ENCODE data around the gene DUSP9.
"Not testable (repeated sequence)": the region's sequence is repeated elsewhere in the genome, so short reads cannot be mapped to it uniquely, and the experiment has no call there.

Gene DUSP9

GRCh38 chrX:153692003-153692402 lies 45.0 kb downstream of the DUSP9 start:
- no peak for DNase-seq (ENCODE audit: low read depth)
- TF ChIP-seq, protein P1, sequence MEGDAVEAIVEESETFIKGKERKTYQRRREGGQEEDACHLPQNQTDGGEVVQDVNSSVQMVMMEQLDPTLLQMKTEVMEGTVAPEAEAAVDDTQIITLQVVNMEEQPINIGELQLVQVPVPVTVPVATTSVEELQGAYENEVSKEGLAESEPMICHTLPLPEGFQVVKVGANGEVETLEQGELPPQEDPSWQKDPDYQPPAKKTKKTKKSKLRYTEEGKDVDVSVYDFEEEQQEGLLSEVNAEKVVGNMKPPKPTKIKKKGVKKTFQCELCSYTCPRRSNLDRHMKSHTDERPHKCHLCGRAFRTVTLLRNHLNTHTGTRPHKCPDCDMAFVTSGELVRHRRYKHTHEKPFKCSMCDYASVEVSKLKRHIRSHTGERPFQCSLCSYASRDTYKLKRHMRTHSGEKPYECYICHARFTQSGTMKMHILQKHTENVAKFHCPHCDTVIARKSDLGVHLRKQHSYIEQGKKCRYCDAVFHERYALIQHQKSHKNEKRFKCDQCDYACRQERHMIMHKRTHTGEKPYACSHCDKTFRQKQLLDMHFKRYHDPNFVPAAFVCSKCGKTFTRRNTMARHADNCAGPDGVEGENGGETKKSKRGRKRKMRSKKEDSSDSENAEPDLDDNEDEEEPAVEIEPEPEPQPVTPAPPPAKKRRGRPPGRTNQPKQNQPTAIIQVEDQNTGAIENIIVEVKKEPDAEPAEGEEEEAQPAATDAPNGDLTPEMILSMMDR (IDR thresholded peaks at IDR 0.05; ENCODE audit: low read length, missing control alignments): no peak
- no peak overlapping the region for H3K4me3 ChIP-seq (replicated peaks; ENCODE audit: low read depth, low read length)

GRCh38 chrX:153692611-153693156 lies 45.7 kb downstream of the DUSP9 start:
- no peak for DNase-seq (ENCODE audit: low read depth)
- TF ChIP-seq, protein P1 (IDR thresholded peaks at IDR 0.05; ENCODE audit: low read length, missing control alignments): no peak
- no peak overlapping the region for H3K4me3 ChIP-seq (replicated peaks; ENCODE audit: low read depth, low read length)

GRCh38 chrX:153693216-153694086 lies 46.4 kb downstream of the DUSP9 start:
- no peak for DNase-seq (ENCODE audit: low read depth)
- H3K4me3 ChIP-seq (replicated peaks; ENCODE audit: low read depth, low read length): no peak overlapping the region
- TF ChIP-seq, protein P1 (IDR thresholded peaks at IDR 0.05; ENCODE audit: low read length, missing control alignments): no peak

- not testable (repeated sequence) for H3K4me3 ChIP-seq (replicated peaks; ENCODE audit: low read depth, low read length); DNase-seq (ENCODE audit: low read depth)
Measured at GRCh38 chrX:153694256-153694655, 47.3 kb downstream of the DUSP9 start.

GRCh38 chrX:153694687-153695270 lies 47.8 kb downstream of the DUSP9 start:
- H3K4me3 ChIP-seq (replicated peaks; ENCODE audit: low read depth, low read length): no peak overlapping the region
- TF ChIP-seq, protein P1 (IDR thresholded peaks at IDR 0.05; ENCODE audit: low read length, missing control alignments): no peak
- DNase-seq (ENCODE audit: low read depth): no peak

GRCh38 chrX:153696100-153696499 lies 49.1 kb downstream of the DUSP9 start:
- no peak for DNase-seq (ENCODE audit: low read depth)
- TF ChIP-seq, protein P1 (IDR thresholded peaks at IDR 0.05; ENCODE audit: low read length, missing control alignments): no peak
- H3K4me3 ChIP-seq (replicated peaks; ENCODE audit: low read depth, low read length): no peak overlapping the region

- DNase-seq (ENCODE audit: low read depth); H3K4me3 ChIP-seq (replicated peaks; ENCODE audit: low read depth, low read length): not testable (repeated sequence)
Measured at GRCh38 chrX:153696538-153696937, 49.5 kb downstream of the DUSP9 start.

DNA sequence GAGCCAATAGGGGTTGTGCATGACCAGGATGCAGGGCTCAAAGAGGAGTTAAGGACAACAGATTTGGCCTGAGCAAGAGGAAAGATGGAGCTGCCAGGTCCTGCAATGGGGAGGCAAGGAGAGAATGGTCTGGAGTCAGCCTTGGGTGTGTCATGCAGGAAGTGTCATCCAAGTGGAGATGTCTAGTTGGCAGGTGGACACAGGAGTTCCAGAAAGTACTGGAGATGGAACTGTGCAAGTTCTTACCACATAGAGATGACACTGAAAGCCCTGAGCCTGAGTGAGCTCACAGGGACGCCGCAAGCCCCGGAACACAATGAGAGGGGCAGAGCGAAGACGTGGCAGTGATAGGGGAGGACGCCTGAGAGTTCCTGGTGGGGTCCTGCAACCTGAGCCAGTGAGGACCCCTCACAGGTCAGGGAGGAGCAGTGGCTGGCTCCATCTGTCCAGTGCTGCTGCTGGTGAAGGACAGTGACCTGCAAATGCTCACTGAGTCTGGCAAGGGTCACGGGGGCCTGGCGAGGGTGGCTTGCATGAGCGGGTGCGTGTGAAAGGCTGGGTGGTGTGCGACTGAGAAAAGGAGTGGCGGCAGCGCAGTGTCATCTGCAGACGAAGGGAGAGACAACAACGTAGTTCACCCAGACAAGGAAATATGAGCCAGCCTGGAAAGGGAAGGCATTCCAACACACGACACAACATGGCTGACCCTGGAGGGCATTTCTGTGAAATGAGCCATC lies 50.2 kb downstream of the DUSP9 start:
- not testable (repeated sequence) for H3K4me3 ChIP-seq (replicated peaks; ENCODE audit: low read depth, low read length); DNase-seq (ENCODE audit: low read depth)

All from fibroblast of pulmonary artery (primary cell).